GM12878 (cell line): ENCODE data around the gene TRAPPC2. TPM values are rescaled to one million over a fixed set of nuclear protein-coding genes. Genes with fewer than 3 reads are reported as not detected.

Source experiments
- ASH2L ChIP-seq: fragments of 300-600, 200-600 bp; sonication (generic); IDR thresholded peaks from 2 replicates; pipeline ENCODE4 v1.6.1; 2017; ENCODE audit warnings: low read depth, mild to moderate bottlenecking, borderline replicate concordance
- BCL11A ChIP-seq: IDR thresholded peaks from 2 replicates; pipeline ENCODE4 v1.6.1; 2011; ENCODE audit warnings: low read depth, low read length
- CREB1 ChIP-seq: IDR thresholded peaks from 2 replicates; pipeline ENCODE4 v1.6.1; 2012; ENCODE audit warnings: low read depth, mild to moderate bottlenecking, inconsistent platforms
- EED ChIP-seq: sonication (generic); IDR thresholded peaks from 2 replicates; pipeline ENCODE4 v1.6.1; 2016; ENCODE audit warnings: antibody characterized with exemption, low read depth
- HDAC6 ChIP-seq: fragments of 200-600 bp; sonication (generic); IDR thresholded peaks from one replicate; pipeline ENCODE4 v1.8.0; 2017; ENCODE audit warnings: antibody characterized with exemption; ENCODE audit not compliant: unreplicated experiment
- HDGF ChIP-seq: fragments of 450-650 bp; IDR thresholded peaks from 2 replicates; pipeline ENCODE4 v1.6.1; 2016; ENCODE audit warnings: antibody characterized with exemption
- KDM1A ChIP-seq: fragments of 200-600 bp; sonication (generic); IDR thresholded peaks from 2 replicates; pipeline ENCODE4 v1.6.1; 2016; ENCODE audit warnings: borderline replicate concordance
- MEF2A ChIP-seq: IDR thresholded peaks from 2 replicates; pipeline ENCODE4 v1.6.1; 2011; ENCODE audit warnings: low read depth, mild to moderate bottlenecking, low read length, moderate library complexity; ENCODE audit not compliant: insufficient read depth
- NR2C1 ChIP-seq: fragments of 450-650 bp; IDR thresholded peaks from 2 replicates; pipeline ENCODE4 v1.6.1; 2017; ENCODE audit warnings: antibody characterized with exemption, mild to moderate bottlenecking, moderate library complexity
- RAD51 ChIP-seq: fragments of 450-650 bp; IDR thresholded peaks from 2 replicates; pipeline ENCODE4 v1.6.1; 2016; ENCODE audit warnings: moderate library complexity, mild to moderate bottlenecking, inconsistent platforms
- RB1 ChIP-seq: fragments of 450-650 bp; formaldehyde crosslinking; IDR thresholded peaks from 2 replicates; pipeline ENCODE4 v1.6.1; 2017; ENCODE audit warnings: mild to moderate bottlenecking, borderline replicate concordance
- RBBP5 ChIP-seq: fragments of 200-600 bp; sonication (generic); conservative IDR thresholded peaks from 2 replicates; pipeline ENCODE4 v1.6.1; 2016
- RFX5 ChIP-seq: IDR thresholded peaks from 2 replicates; pipeline ENCODE4 v1.6.1; 2011; ENCODE audit warnings: low read depth, low read length, improper control_type of control experiment
- SIN3A ChIP-seq: IDR thresholded peaks from 2 replicates; pipeline ENCODE4 v1.6.1; 2012; ENCODE audit warnings: low read depth, low read length, improper control_type of control experiment
- SKIL ChIP-seq: fragments of 450-650 bp; IDR thresholded peaks from 2 replicates; pipeline ENCODE4 v1.6.1; 2017; ENCODE audit warnings: mild to moderate bottlenecking, low read depth, inconsistent platforms; ENCODE audit not compliant: poor library complexity, severe bottlenecking
- ZNF24 ChIP-seq: fragments of 450-650 bp; IDR thresholded peaks from 2 replicates; pipeline ENCODE4 v1.6.1; 2017; ENCODE audit warnings: antibody characterized with exemption, mild to moderate bottlenecking
- ZNF687 ChIP-seq: fragments of 450-650 bp; IDR thresholded peaks from 2 replicates; pipeline ENCODE4 v1.6.1; 2017; ENCODE audit warnings: mild to moderate bottlenecking, moderate library complexity
- polyA plus RNA-seq, 11 experiments: library from polyadenylated mRNA; depleted of rRNA in 4 of 11; unstranded in 6 of 11; stranded (reverse) in 5 of 11; fragments of >200 nt; fragmentation: Nextera tagmentation in 4 of 11; fragmentation: Illumina TruSeq in 1 of 11; extraction: Ambion mirVana in 4 of 11; extraction: Trizol in 1 of 11; gene quantifications; 1 replicate in 1 of 11; 2 replicates in 10 of 11; pipeline versions ENCODE4 v1.2.1 to v1.2.3, GENCODE V29; 2011 to 2016; ENCODE audit warnings: inconsistent platforms in 2 of 11, missing spikeins in 2 of 11, low read depth in 1 of 11
- total RNA-seq, 4 experiments: library from RNA; depleted of rRNA in 3 of 4; stranded (reverse); fragments of >200 nt in 3 of 4; fragmentation: Illumina TruSeq in 1 of 4; extraction: Trizol in 1 of 4; gene quantifications; 2 replicates each; pipeline versions ENCODE4 v1.2.1 to v1.2.3, GENCODE V29; 2013 to 2021
- TF ChIP-seq, protein P1 (sequence below): fragments of 450-650 bp; IDR thresholded peaks from 2 replicates; pipeline ENCODE4 v1.6.1; 2016; ENCODE audit warnings: mild to moderate bottlenecking
- TF ChIP-seq, protein P2 (sequence below): fragments of 450-650 bp; IDR thresholded peaks from 2 replicates; pipeline ENCODE4 v1.6.1; 2017; ENCODE audit warnings: mild to moderate bottlenecking, moderate library complexity

TRAPPC2 gene
- total and polyA plus RNA-seq, 10 of the 15 experiments (the other 5 are each of a cell fraction or from before 2014, with no cell fraction given): 12.4 to 28.4 (median 21.3) TPM

DNA sequence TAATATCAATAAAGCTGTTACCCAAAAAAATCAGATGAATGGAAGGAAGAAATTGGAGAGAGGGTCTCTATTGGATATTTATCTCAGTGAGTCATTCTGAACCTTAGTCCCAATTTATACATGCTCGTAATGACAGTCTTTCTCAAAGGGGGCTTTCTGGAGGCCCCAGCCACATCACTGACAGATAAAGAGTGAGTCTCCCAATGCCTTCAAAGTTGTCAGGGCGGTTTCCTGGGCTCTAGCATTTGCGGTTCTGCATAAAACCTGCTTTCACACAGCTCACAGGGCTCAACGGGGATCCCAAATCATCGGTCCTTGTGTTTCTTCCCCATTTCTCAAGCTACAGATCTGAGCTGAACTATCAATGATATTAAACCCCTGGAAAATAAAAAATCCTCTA lies 64.2 kb downstream of the TRAPPC2 start (continued):
- no peak for TF ChIP-seq ZNF687
- TF ChIP-seq BCL11A: peak; percentile 68
- TF ChIP-seq NR2C1: no peak
- TF ChIP-seq RAD51: no peak
- peak; percentile 73 for TF ChIP-seq EED
- no peak for TF ChIP-seq HDAC6
- 0 out of 2 replicates have a peak, but pooled peaks have one; percentile 52 for TF ChIP-seq MEF2A
- TF ChIP-seq HDGF: no peak
- no peak for TF ChIP-seq RBBP5
- TF ChIP-seq SIN3A: no peak
- no peak for TF ChIP-seq ASH2L
- TF ChIP-seq, protein P1, sequence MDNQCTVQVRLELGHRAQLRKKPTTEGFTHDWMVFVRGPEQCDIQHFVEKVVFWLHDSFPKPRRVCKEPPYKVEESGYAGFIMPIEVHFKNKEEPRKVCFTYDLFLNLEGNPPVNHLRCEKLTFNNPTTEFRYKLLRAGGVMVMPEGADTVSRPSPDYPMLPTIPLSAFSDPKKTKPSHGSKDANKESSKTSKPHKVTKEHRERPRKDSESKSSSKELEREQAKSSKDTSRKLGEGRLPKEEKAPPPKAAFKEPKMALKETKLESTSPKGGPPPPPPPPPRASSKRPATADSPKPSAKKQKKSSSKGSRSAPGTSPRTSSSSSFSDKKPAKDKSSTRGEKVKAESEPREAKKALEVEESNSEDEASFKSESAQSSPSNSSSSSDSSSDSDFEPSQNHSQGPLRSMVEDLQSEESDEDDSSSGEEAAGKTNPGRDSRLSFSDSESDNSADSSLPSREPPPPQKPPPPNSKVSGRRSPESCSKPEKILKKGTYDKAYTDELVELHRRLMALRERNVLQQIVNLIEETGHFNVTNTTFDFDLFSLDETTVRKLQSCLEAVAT: no peak
- TF ChIP-seq ZNF24: no peak
- no peak for TF ChIP-seq RFX5
- TF ChIP-seq KDM1A: no peak
- TF ChIP-seq, protein P2, sequence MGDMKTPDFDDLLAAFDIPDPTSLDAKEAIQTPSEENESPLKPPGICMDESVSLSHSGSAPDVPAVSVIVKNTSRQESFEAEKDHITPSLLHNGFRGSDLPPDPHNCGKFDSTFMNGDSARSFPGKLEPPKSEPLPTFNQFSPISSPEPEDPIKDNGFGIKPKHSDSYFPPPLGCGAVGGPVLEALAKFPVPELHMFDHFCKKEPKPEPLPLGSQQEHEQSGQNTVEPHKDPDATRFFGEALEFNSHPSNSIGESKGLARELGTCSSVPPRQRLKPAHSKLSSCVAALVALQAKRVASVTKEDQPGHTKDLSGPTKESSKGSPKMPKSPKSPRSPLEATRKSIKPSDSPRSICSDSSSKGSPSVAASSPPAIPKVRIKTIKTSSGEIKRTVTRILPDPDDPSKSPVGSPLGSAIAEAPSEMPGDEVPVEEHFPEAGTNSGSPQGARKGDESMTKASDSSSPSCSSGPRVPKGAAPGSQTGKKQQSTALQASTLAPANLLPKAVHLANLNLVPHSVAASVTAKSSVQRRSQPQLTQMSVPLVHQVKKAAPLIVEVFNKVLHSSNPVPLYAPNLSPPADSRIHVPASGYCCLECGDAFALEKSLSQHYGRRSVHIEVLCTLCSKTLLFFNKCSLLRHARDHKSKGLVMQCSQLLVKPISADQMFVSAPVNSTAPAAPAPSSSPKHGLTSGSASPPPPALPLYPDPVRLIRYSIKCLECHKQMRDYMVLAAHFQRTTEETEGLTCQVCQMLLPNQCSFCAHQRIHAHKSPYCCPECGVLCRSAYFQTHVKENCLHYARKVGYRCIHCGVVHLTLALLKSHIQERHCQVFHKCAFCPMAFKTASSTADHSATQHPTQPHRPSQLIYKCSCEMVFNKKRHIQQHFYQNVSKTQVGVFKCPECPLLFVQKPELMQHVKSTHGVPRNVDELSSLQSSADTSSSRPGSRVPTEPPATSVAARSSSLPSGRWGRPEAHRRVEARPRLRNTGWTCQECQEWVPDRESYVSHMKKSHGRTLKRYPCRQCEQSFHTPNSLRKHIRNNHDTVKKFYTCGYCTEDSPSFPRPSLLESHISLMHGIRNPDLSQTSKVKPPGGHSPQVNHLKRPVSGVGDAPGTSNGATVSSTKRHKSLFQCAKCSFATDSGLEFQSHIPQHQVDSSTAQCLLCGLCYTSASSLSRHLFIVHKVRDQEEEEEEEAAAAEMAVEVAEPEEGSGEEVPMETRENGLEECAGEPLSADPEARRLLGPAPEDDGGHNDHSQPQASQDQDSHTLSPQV: no peak
- no peak for TF ChIP-seq CREB1
- TF ChIP-seq SKIL: no peak
- TF ChIP-seq RB1: no peak
